G401.6 (cell line): ENCODE measurements around the gene PPM1D.
"Not testable (repeated sequence)": the region's sequence is repeated elsewhere in the genome, so short reads cannot be mapped to it uniquely, and the experiment has no call there.

Source experiments
- FAIRE-seq: peaks from 2 replicates; lab custom pipeline; 2012; peaks lifted over from hg19 to GRCh38; lab: Jason Lieb, UNC

The PPM1D gene

DNA sequence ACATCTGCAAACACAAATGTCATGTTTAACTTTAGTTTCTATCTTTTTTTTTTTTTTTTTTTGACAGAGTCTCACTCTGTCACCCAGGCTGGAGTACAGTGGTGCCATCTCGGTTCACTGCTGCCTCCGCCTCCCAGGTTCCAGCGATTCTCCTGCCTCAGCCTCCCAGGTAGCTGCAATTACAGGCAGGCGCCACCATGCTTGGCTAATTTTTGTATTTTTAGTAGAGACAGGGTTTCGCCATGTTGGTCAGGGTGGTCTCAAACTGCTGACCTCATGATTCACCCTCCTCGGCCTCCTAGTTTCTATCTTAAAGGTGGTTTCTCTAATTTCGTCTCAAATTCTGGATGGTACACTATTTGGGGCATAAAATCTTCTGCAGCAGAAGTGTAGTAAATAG, 5.8 kb upstream of the PPM1D start:
- FAIRE-seq = not testable (repeated sequence)

DNA sequence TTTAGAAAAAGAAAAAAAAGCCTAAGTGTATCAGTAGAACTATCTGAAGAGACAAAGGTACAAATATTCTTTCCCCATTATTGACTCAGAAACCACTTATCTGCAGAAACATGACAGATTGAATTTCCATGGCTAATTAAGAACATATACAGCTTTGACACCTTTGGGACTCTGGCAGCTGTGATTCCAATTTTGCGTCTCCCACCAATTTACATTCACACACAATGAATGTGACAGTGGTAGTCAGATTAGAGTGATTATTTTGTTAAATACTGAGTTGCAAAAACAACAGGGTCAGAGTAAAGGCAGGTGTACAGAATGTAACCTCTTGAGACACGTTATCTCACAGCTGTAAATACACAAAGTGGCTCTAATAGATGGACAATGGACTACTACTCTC, 5.3 kb upstream of the PPM1D start:
- no peak for FAIRE-seq

- no peak for FAIRE-seq
Measured at GRCh38 chr17:60597297-60597696, 2.7 kb upstream of the PPM1D start.

DNA sequence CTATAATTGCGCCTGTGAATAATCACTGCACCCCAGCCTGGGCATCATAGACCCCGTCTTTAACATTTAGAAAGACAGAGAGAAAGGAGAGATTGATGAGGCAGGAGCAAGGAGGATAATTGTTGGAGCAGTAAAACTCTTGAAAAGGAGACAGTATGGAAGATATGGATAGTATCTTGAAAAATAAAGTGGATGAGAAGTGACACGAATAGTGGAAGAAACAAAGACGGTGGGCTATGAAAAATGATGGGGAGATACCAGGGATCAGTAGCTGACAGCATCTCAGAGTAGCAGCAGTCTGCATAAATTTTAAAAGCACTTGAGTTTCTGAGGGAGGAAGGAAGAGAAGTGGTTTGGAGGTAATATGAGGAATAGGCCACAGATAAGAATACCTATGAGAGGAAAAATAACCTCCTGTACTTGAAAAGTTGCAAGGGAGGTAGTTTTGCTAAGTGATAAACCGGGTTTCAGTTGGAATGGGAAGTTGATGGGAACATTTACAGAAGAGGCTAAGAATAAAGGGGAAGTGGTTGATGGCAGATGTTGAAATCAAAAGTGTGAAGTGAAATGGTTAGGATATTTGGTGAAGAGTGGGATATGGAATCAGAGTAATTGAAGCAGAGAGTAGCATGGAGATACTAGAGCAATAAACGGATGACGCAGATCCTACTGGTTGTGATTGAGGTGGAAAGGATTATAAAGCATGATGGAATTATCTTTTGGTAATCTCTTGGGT, 1.8 kb upstream of the PPM1D start:
- no peak for FAIRE-seq

GRCh38 chr17:60599220-60599619, 773 bp upstream of the PPM1D start:
- FAIRE-seq = no peak

DNA sequence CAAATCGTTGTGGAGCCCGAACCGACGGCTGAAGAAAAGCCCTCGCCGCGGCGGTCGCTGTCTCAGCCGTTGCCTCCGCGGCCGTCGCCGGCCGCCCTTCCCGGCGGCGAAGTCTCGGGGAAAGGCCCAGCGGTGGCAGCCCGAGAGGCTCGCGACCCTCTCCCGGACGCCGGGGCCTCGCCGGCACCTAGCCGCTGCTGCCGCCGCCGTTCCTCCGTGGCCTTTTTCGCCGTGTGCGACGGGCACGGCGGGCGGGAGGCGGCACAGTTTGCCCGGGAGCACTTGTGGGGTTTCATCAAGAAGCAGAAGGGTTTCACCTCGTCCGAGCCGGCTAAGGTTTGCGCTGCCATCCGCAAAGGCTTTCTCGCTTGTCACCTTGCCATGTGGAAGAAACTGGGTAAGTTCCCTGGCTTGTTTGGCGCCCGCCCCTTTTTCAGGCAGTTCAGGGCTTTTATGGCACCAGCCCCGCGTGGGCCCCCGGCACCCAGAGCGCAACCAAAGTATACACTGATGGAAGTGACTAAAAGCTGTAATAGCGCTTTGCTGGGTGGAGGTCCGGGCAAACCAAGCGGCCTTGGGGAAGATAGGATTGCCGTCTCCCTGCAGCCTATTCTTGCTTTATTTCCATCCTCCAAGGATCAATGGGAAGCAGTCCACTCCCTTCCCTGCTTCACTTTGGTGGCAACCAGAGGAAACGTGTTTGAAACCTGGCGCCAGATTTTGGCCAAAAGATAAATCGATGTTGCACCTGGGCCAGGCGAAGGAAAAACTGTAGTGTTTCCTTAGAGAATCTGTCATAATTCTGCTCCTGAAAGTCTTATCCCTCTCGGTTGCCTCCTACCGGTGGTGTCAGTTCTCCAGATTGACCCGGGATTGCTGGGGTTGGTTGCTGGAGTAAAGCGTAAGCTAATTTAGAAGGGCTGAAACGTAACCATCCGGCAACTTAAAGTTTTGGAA, 775 bp downstream of the PPM1D start:
- FAIRE-seq = peak; percentile 89

DNA sequence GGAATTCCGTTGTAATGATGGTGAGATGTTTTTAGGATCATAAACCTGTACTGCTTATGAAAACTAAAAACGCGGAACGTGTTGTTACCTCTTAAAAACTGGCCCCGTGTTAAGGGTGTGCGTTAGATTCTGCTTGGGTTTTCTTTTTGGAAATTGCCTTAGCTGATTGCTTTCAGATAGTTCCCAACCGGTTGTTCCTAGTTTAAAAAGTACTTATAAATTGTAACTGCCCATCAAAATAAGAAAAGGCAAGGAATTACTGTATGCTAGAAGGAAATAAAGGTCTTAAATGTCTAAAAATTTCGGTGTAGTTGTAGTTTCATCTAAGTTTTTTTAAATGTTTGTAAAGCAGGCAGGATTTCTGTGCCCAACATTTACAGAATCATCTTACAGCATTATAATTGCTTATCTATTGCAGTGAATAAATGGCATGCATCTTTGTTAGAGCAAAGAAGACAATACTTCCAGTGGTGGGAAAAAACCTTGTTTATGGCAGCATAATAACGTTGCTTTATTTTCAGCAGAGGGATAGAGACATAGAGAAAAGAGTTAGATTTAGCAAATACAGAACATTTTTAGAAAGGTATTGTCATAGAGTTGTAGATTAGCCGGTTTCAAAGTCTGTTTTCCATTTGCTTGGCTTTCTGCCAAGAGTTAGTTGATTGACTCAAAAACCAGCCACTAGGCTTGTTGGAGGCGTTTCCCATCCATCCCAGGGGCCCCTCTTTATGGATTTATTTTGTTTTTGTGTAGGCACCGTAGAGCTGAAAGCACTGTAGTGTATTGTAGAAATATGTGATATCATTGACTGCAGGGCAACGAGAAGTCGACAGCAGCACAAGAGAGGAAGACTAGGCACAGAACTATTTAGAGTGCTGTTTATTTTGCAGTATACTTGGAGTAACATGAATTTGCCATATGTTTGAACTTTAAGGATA, 1.7 kb downstream of the PPM1D start:
- peak; percentile 75 for FAIRE-seq

- no peak for FAIRE-seq
Measured at GRCh38 chr17:60602385-60602742, 2.4 kb downstream of the PPM1D start.

GRCh38 chr17:60602871-60603270, 2.9 kb downstream of the PPM1D start:
- FAIRE-seq = no peak

GRCh38 chr17:60603477-60603876, 3.5 kb downstream of the PPM1D start:
- not testable (repeated sequence) for FAIRE-seq

GRCh38 chr17:60604686-60605334, 4.8 kb downstream of the PPM1D start:
- no peak for FAIRE-seq

- FAIRE-seq = no peak
Measured at GRCh38 chr17:60606036-60606435, 6.0 kb downstream of the PPM1D start.

DNA sequence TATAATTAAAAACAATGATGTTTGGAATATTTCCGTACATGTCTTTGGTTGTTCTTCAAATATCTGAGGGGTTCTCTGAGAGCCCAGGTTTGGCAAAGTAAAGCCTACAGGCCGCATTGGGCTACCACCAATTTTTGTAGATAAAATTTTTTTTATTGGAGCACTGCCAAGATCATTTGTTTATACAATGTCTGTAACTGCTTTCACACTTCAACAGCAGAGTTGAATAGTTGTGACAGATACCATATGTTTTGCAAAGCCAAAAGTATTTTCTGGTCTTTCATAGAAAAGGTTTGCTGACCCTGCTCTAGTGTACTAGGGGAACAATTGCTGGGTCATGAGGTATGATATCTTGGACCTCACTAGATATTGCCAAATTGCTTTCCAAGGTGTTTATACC, 10.5 kb downstream of the PPM1D start:
- FAIRE-seq = no peak

GRCh38 chr17:60611321-60611720, 11.3 kb downstream of the PPM1D start:
- FAIRE-seq = not testable (repeated sequence)

GRCh38 chr17:60613325-60613724, 13.3 kb downstream of the PPM1D start:
- no peak for FAIRE-seq

- FAIRE-seq = not testable (repeated sequence)
Measured at GRCh38 chr17:60613796-60614195, 13.8 kb downstream of the PPM1D start.

- not testable (repeated sequence) for FAIRE-seq
Measured at GRCh38 chr17:60614247-60614646, 14.3 kb downstream of the PPM1D start.

- no peak for FAIRE-seq
Measured at GRCh38 chr17:60615108-60615507, 15.1 kb downstream of the PPM1D start.

- FAIRE-seq = no peak
Measured at GRCh38 chr17:60615840-60616239, 15.8 kb downstream of the PPM1D start.

GRCh38 chr17:60618080-60618479, 18.1 kb downstream of the PPM1D start:
- FAIRE-seq = no peak

DNA sequence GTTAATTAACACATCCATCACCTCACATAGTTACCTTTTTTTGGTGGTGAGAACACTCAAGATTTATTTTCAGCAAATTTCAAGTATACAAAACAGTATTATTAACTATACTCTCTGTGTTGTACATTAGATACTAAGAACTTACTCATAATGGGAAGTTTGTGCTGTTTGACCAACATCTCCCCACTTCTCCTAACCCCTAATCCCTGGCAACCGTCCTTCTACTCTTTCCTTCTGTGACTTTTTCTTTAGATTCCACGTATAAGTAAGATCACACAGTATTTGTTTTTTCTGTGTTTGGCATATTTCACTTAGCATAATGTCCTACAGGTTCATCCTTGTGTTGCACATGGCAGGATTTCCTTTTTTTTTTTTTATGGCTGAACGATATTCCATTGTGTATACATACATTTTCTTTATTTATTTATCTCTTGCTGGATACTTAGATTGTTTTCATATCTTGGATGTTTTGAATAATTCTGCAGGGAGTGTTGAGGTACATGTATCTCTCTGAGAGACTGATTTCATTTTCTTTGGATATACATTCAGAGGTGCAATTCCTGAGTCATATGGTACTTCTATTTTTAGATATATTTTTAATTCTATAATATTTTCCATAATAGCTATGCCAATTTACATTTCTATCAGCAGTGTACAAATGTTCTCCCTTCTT, 19.0 kb downstream of the PPM1D start:
- FAIRE-seq = no peak
